Loucy (cell line): ENCODE data around the gene COX6B2.

Experiments used
- H2AFZ ChIP-seq: fragments of 200-600 bp; sonication (generic); 2 replicates; pipeline ENCODE4 v1.6.0; 2016; ENCODE audit warnings: antibody characterized with exemption, mild to moderate bottlenecking, low read length, moderate library complexity
- H3F3A ChIP-seq: fragments of 200-600 bp; 2 replicates; pipeline ENCODE4 v1.6.0; 2016; ENCODE audit warnings: antibody characterized with exemption, low read depth, mild to moderate bottlenecking
- H3K27me3 ChIP-seq: fragments of 200-600 bp; sonication (generic); 2 replicates; pipeline ENCODE4 v1.6.1; 2014; ENCODE audit warnings: low read length, mild to moderate bottlenecking; ENCODE audit not compliant: insufficient read depth, poor library complexity, severe bottlenecking
- H3K36me3 ChIP-seq: fragments of 200-600 bp; sonication (generic); 2 replicates; pipeline ENCODE4 v1.6.1; 2016; ENCODE audit warnings: low read length; ENCODE audit not compliant: insufficient read depth
- H3K4me1 ChIP-seq: fragments of 200-600 bp; sonication (generic); 2 replicates; pipeline ENCODE4 v1.5.1; 2014; ENCODE audit warnings: low read length, mild to moderate bottlenecking; ENCODE audit not compliant: insufficient read depth, poor library complexity, severe bottlenecking
- H3K4me2 ChIP-seq: fragments of 200-600 bp; sonication (generic); 2 replicates; pipeline ENCODE4 v1.6.0; 2014; ENCODE audit warnings: antibody characterized with exemption, low read length, low read depth, mild to moderate bottlenecking; ENCODE audit not compliant: poor library complexity, severe bottlenecking
- H3K4me3 ChIP-seq: fragments of 200-600 bp; sonication (generic); 2 replicates; pipeline ENCODE4 v1.5.1; 2014; ENCODE audit warnings: low read length, mild to moderate bottlenecking, mixed read lengths; ENCODE audit not compliant: poor library complexity, severe bottlenecking
- H3K79me2 ChIP-seq: fragments of 200-600 bp; sonication (generic); 2 replicates; pipeline ENCODE4 v1.6.1; 2014; ENCODE audit warnings: low read length; ENCODE audit not compliant: insufficient read depth
- H3K9ac ChIP-seq: fragments of 200-600 bp; sonication (generic); 2 replicates; pipeline ENCODE4 v1.6.0; 2014; ENCODE audit warnings: mild to moderate bottlenecking, low read depth, low read length, moderate library complexity; ENCODE audit not compliant: poor library complexity, severe bottlenecking
- H3K9me2 ChIP-seq: fragments of 200-600 bp; sonication (generic); replicated peaks from 2 replicates; pipeline ENCODE4 v1.6.1; 2016; ENCODE audit warnings: low read depth, low read length, mixed read lengths
- H3K9me3 ChIP-seq: fragments of 200-600 bp; sonication (generic); 2 replicates; pipeline ENCODE4 v1.6.1; 2014; ENCODE audit warnings: mild to moderate bottlenecking, antibody characterized with exemption, low read length, low read depth; ENCODE audit not compliant: insufficient read depth
- H4K20me1 ChIP-seq: fragments of 200-600 bp; sonication (generic); 2 replicates; pipeline ENCODE4 v1.6.0; 2014; ENCODE audit warnings: antibody characterized with exemption, low read length, mild to moderate bottlenecking; ENCODE audit not compliant: insufficient read depth, poor library complexity, severe bottlenecking
- CTCF ChIP-seq: fragments of 200-600 bp; sonication (generic); conservative IDR thresholded peaks from 2 replicates; pipeline ENCODE4 v1.5.1; 2014; ENCODE audit warnings: mild to moderate bottlenecking, antibody characterized with exemption, low read length
- EZH2phosphoT487 ChIP-seq: fragments of 200-600 bp; IDR thresholded peaks from 2 replicates; pipeline ENCODE4 v1.6.1; 2018; ENCODE audit warnings: antibody characterized with exemption, mild to moderate bottlenecking, moderate library complexity, borderline replicate concordance

Gene COX6B2

GRCh38 chr19:55370305-55370988 lies 15.9 kb upstream of the COX6B2 start, which contains the start of gene IL11:
Gene IL11, minus strand, starts transcription at chr19:55370463. Its CDS starts 153 bp downstream, at chr19:55370310.
- no peaks in the 10 kb centered on the region for H3K4me1 ChIP-seq
- H3K36me3 ChIP-seq, result no peaks in the 10 kb centered on the region
- H3K9me2 ChIP-seq, result no peaks in the 10 kb centered on the region
- no peaks in the 10 kb centered on the region for H3K9me3 ChIP-seq
- TF ChIP-seq EZH2phosphoT487 (no peak), CTCF (no peak)
- H3K79me2 ChIP-seq, result no peaks in the 10 kb centered on the region
- H3K4me2 ChIP-seq, result no peak within 1 kb of the TSS
- H3F3A ChIP-seq, result no peaks in the 10 kb centered on the region
- no peak within 1 kb of the TSS for H2AFZ ChIP-seq
- H4K20me1 ChIP-seq, result no peaks in the 10 kb centered on the region
- H3K4me3 ChIP-seq, result no peak within 1 kb of the TSS
- H3K27me3 ChIP-seq, result no peaks in the 10 kb centered on the region
- no peak within 1 kb of the TSS for H3K9ac ChIP-seq

- Histone ChIP-seq H3K9me2 (no peaks in the 10 kb centered on the region), H3K4me3 (no peak overlapping the region), H4K20me1 (no peaks in the 10 kb centered on the region), H3K9me3 (no peaks in the 10 kb centered on the region), H3K4me2 (no peak overlapping the region), H2AFZ (no peak overlapping the region), H3K4me1 (no peaks in the 10 kb centered on the region), H3K36me3 (no peaks in the 10 kb centered on the region), H3K9ac (no peak overlapping the region), H3K27me3 (no peaks in the 10 kb centered on the region), H3K79me2 (no peaks in the 10 kb centered on the region), H3F3A (no peaks in the 10 kb centered on the region)
- TF ChIP-seq EZH2phosphoT487 (no peak), CTCF (no peak)
Observed at GRCh38 chr19:55369653-55370304, 15.3 kb upstream of the COX6B2 start.

- H3K9me3 ChIP-seq, result no peaks in the 10 kb centered on the region
- H3K9ac ChIP-seq, result no peak overlapping the region
- H3K79me2 ChIP-seq, result no peaks in the 10 kb centered on the region
- H3K36me3 ChIP-seq, result no peaks in the 10 kb centered on the region
- H4K20me1 ChIP-seq, result no peaks in the 10 kb centered on the region
- TF ChIP-seq CTCF, result no peak
- no peak for TF ChIP-seq EZH2phosphoT487
- no peak overlapping the region for H2AFZ ChIP-seq
- no peak overlapping the region for H3K4me2 ChIP-seq
- H3F3A ChIP-seq, result no peaks in the 10 kb centered on the region
- no peaks in the 10 kb centered on the region for H3K27me3 ChIP-seq
- no peaks in the 10 kb centered on the region for H3K9me2 ChIP-seq
- no peaks in the 10 kb centered on the region for H3K4me1 ChIP-seq
- no peak overlapping the region for H3K4me3 ChIP-seq
Observed at GRCh38 chr19:55368701-55369563, 14.4 kb upstream of the COX6B2 start.
